Glutamatergic neuron (in vitro differentiated cells): ENCODE measurements around the gene SRPK2. TPM values are rescaled to one million over a fixed set of nuclear protein-coding genes. Genes with fewer than 3 reads are reported as not detected.
"Not testable (repeated sequence)": the region's sequence is repeated elsewhere in the genome, so short reads cannot be mapped to it uniquely, and the experiment has no call there.

Source experiments
- DNase-seq: peaks from one replicate; pipeline ENCODE4 v3.0.0; 2022
- H3K27ac Mint-ChIP-seq: one replicate; pipeline ENCODE4 v1.8.0; 2020; ENCODE audit warnings: mild to moderate bottlenecking, mixed read lengths, inconsistent platforms; ENCODE audit not compliant: unreplicated experiment
- H3K27me3 Mint-ChIP-seq: one replicate; pipeline ENCODE4 v1.8.0; 2020; ENCODE audit warnings: mild to moderate bottlenecking, moderate library complexity, mixed read lengths, inconsistent platforms; ENCODE audit not compliant: unreplicated experiment
- H3K36me3 Mint-ChIP-seq: one replicate; pipeline ENCODE4 v1.8.0; 2020; ENCODE audit warnings: mild to moderate bottlenecking, mixed read lengths, inconsistent platforms; ENCODE audit not compliant: unreplicated experiment
- H3K4me1 Mint-ChIP-seq: one replicate; pipeline ENCODE4 v1.8.0; 2020; ENCODE audit warnings: mild to moderate bottlenecking, low read depth, mixed read lengths, inconsistent platforms; ENCODE audit not compliant: unreplicated experiment
- H3K4me3 Mint-ChIP-seq: one replicate; pipeline ENCODE4 v1.8.0; 2020; ENCODE audit warnings: mild to moderate bottlenecking, mixed read lengths, inconsistent platforms; ENCODE audit not compliant: unreplicated experiment
- H3K9me3 Mint-ChIP-seq: one replicate; pipeline ENCODE4 v1.8.0; 2020; ENCODE audit warnings: mild to moderate bottlenecking, moderate library complexity, mixed read lengths, inconsistent platforms; ENCODE audit not compliant: unreplicated experiment
- CTCF ChIP-seq: fragments of 200-600 bp; sonication (generic); IDR thresholded peaks from one replicate; pipeline ENCODE4 v1.5.0; 2021; ENCODE audit not compliant: partially characterized antibody, unreplicated experiment
- total RNA-seq: library from RNA; stranded (reverse); fragmentation: NEBNext Ultra II Directional; extraction: Animal tissue kit (Norgen Biotek cat#: 25700); gene quantifications from one replicate; pipeline ENCODE4 v1.2.1, GENCODE V29; 2021; ENCODE audit not compliant: unreplicated experiment

The SRPK2 gene
- total RNA-seq, 1 donor from 2014 or later: 131 TPM

- no peaks in the 10 kb centered on the region for H3K36me3 Mint-ChIP-seq
- H3K4me1 Mint-ChIP-seq: no peaks in the 10 kb centered on the region
- H3K27ac Mint-ChIP-seq: no peak overlapping the region
- H3K9me3 Mint-ChIP-seq: no peaks in the 10 kb centered on the region
- DNase-seq: no peak
- no peak for TF ChIP-seq CTCF
- no peaks in the 10 kb centered on the region for H3K27me3 Mint-ChIP-seq
- no peak overlapping the region for H3K4me3 Mint-ChIP-seq
These were observed 43.7 kb downstream of the SRPK2 start for GRCh38 chr7:105345003-105345402.

- peaks cover 2% of the 10 kb centered on the region for H3K27me3 Mint-ChIP-seq
- H3K4me1 Mint-ChIP-seq: no peaks in the 10 kb centered on the region
- H3K36me3 Mint-ChIP-seq: no peaks in the 10 kb centered on the region
- no peak for TF ChIP-seq CTCF
- no peak for DNase-seq
- H3K27ac Mint-ChIP-seq: no peak overlapping the region
- H3K4me3 Mint-ChIP-seq: no peak overlapping the region
- no peaks in the 10 kb centered on the region for H3K9me3 Mint-ChIP-seq
These were observed 49.1 kb downstream of the SRPK2 start for GRCh38 chr7:105339404-105340323.

- TF ChIP-seq CTCF: no peak
- no peak for DNase-seq
- H3K4me3 Mint-ChIP-seq: no peak overlapping the region
- H3K27ac Mint-ChIP-seq: no peak overlapping the region
- no peaks in the 10 kb centered on the region for H3K4me1 Mint-ChIP-seq
- peaks cover 2% of the 10 kb centered on the region for H3K27me3 Mint-ChIP-seq
- no peaks in the 10 kb centered on the region for H3K9me3 Mint-ChIP-seq
- no peaks in the 10 kb centered on the region for H3K36me3 Mint-ChIP-seq
These were observed 51.2 kb downstream of the SRPK2 start for GRCh38 chr7:105337529-105337928.

GRCh38 chr7:105336009-105336408 lies 52.7 kb downstream of the SRPK2 start:
- no peak for DNase-seq
- Mint-ChIP-seq H3K27me3 (peaks cover 2% of the 10 kb centered on the region), H3K36me3 (no peaks in the 10 kb centered on the region), H3K27ac (no peak overlapping the region), H3K4me1 (no peaks in the 10 kb centered on the region), H3K9me3 (no peaks in the 10 kb centered on the region), H3K4me3 (no peak overlapping the region)
- TF ChIP-seq CTCF: peak; percentile 51

- H3K27ac Mint-ChIP-seq, H3K9me3 Mint-ChIP-seq, H3K4me1 Mint-ChIP-seq: not testable (repeated sequence)
These were observed 56.1 kb downstream of the SRPK2 start for GRCh38 chr7:105332661-105333060.

More at GRCh38 chr7:105332661-105333060, 56.1 kb downstream of the SRPK2 start:
- DNase-seq, H3K4me3 Mint-ChIP-seq, H3K27me3 Mint-ChIP-seq, H3K36me3 Mint-ChIP-seq: not testable (repeated sequence)
